GM19043 (cell line): ENCODE measurements around the gene AKAP3.

Experiments used
- ATAC-seq: cut with Tn5 transposase; IDR thresholded peaks from one replicate; pipeline ENCODE4 v1.9.1; 2021; ENCODE audit warnings: low read depth; ENCODE audit not compliant: unreplicated experiment

Gene AKAP3

GRCh38 chr12:4603946-4604345 is 44.9 kb downstream of the AKAP3 start:
- ATAC-seq: no peak

GRCh38 chr12:4603421-4603820 is 45.4 kb downstream of the AKAP3 start:
- no peak for ATAC-seq

- no peak for ATAC-seq
Observed at GRCh38 chr12:4595881-4596280, 53.0 kb downstream of the AKAP3 start.

GRCh38 chr12:4591180-4591687 is 57.6 kb downstream of the AKAP3 start:
- ATAC-seq: no peak

- ATAC-seq: no peak
Observed at GRCh38 chr12:4589941-4590340, 58.9 kb downstream of the AKAP3 start.

GRCh38 chr12:4588916-4589315 is 59.9 kb downstream of the AKAP3 start:
- no peak for ATAC-seq

GRCh38 chr12:4587108-4587507 is 61.7 kb downstream of the AKAP3 start:
- ATAC-seq: no peak

GRCh38 chr12:4586500-4586899 is 62.4 kb downstream of the AKAP3 start:
- no peak for ATAC-seq

GRCh38 chr12:4584896-4585295 is 64.0 kb downstream of the AKAP3 start:
- ATAC-seq: no peak

- ATAC-seq: no peak
Observed at GRCh38 chr12:4584281-4584680, 64.6 kb downstream of the AKAP3 start.

- no peak for ATAC-seq
Observed at GRCh38 chr12:4580281-4580688, 68.6 kb downstream of the AKAP3 start.

- ATAC-seq: no peak
Observed at GRCh38 chr12:4579305-4580102, 69.3 kb downstream of the AKAP3 start.

GRCh38 chr12:4572680-4573079 is 76.2 kb downstream of the AKAP3 start:
- ATAC-seq: no peak

- no peak for ATAC-seq
Observed at GRCh38 chr12:4569261-4569660, 79.6 kb downstream of the AKAP3 start.

- ATAC-seq: peak; percentile 66
Observed at GRCh38 chr12:4567073-4567881, 81.6 kb downstream of the AKAP3 start.

GRCh38 chr12:4566474-4566873 is 82.4 kb downstream of the AKAP3 start:
- ATAC-seq: no peak
